ENCODE measurements around the gene MYBPC2. TPM values are rescaled to one million over a fixed set of nuclear protein-coding genes. Genes with fewer than 3 reads are reported as not detected.

Gene MYBPC2
- polyA plus RNA-seq, 1 of the 3 experiments (the other 2 are of a cell fraction): not detected

GRCh38 chr19:50430888-50431342, 1.8 kb upstream of the MYBPC2 start:
- POLR2A ChIA-PET: no interaction called here
- Histone ChIP-seq H3K9ac (no peak overlapping the region), H3K4me1 (ENCODE audit: control insufficient read depth in 1 of 2, insufficient read depth in 2 of 2, low read depth in 1 of 2, low read length in 1 of 2) (peaks cover 0 to 19% of the 10 kb centered on the region in 2 experiments; a peak in 1 of 4 replicates), H3K79me2 (ENCODE audit: insufficient read depth) (no peaks in the 10 kb centered on the region), H3F3A (replicated peaks; ENCODE audit: insufficient read depth) (no peaks in the 10 kb centered on the region), H3K27me3 (ENCODE audit: insufficient read depth) (peaks cover 26% of the 10 kb centered on the region), H3K4me3 (ENCODE audit: low read depth in 2 of 2, low read length in 1 of 2) (no peak overlapping the region; a peak in 1 of 4 replicates), H2AFZ (ENCODE audit: low read depth) (no peak overlapping the region), H4K20me1 (ENCODE audit: insufficient read depth) (no peaks in the 10 kb centered on the region), H3K9me2 (no peaks in the 10 kb centered on the region), H3K36me3 (replicated peaks in 1 of 2; ENCODE audit: control insufficient read depth in 1 of 2, insufficient read depth in 2 of 2, low read length in 1 of 2) (no peaks in the 10 kb centered on the region), H3K9me3 (no peaks in the 10 kb centered on the region), H3K27ac (ENCODE audit: low read depth in 2 of 2, low read length in 1 of 2) (no peak overlapping the region), H3K4me2 (0 out of 2 replicates have a peak overlapping the region, but pooled peaks have one; percentile 83)
- no peak for DNase-seq
- CTCF ChIA-PET: interaction anchor here (1.1 to 1.6 kb wide), 2 partner anchors 62 to 74 kb away, joined by 3 to 5 read pairs; no protein-coding TSS in a partner anchor
- TF ChIP-seq TCF12 (IDR thresholded peaks at IDR 0.05) (no peak), USF1 (IDR thresholded peaks at IDR 0.05; ENCODE audit: borderline replicate concordance, low read depth) (no peak)
- 54% methylated on average over 13 of the region's 13 CpGs for WGBS (ENCODE audit: low lambda C conversion rate)

- H3K9me3 ChIP-seq: no peaks in the 10 kb centered on the region
- H3K4me2 ChIP-seq: peak overlapping the region; percentile 83
- peak overlapping the region; percentile 54; the same call in 1 of the 2 replicates for H2AFZ ChIP-seq (ENCODE audit: low read depth)
- H3F3A ChIP-seq (replicated peaks; ENCODE audit: insufficient read depth): no peaks in the 10 kb centered on the region
- no peaks in the 10 kb centered on the region for H3K79me2 ChIP-seq (ENCODE audit: insufficient read depth)
- DNase-seq: peak; percentile 96
- no peaks in the 10 kb centered on the region for H4K20me1 ChIP-seq (ENCODE audit: insufficient read depth)
- peaks cover 0 to 19% of the 10 kb centered on the region in 2 experiments; a peak in 1 of 4 replicates for H3K4me1 ChIP-seq (ENCODE audit: control insufficient read depth in 1 of 2, insufficient read depth in 2 of 2, low read depth in 1 of 2, low read length in 1 of 2)
- peaks cover 26% of the 10 kb centered on the region for H3K27me3 ChIP-seq (ENCODE audit: insufficient read depth)
- H3K36me3 ChIP-seq (replicated peaks in 1 of 2; ENCODE audit: control insufficient read depth in 1 of 2, insufficient read depth in 2 of 2, low read length in 1 of 2): no peaks in the 10 kb centered on the region
- no peak overlapping the region for H3K9ac ChIP-seq
- WGBS (ENCODE audit: low lambda C conversion rate): 6% methylated on average over 27 of the region's 54 CpGs
- ChIA-PET CTCF (interaction anchor here (0.7 to 1.6 kb wide), 4 partner anchors 10 to 74 kb away, joined by 3 to 5 read pairs (median 3); no protein-coding TSS in a partner anchor), POLR2A (no interaction called here)
- peak overlapping the region in 1 of 2 experiments; percentile 75; a peak in 1 of 4 replicates for H3K27ac ChIP-seq (ENCODE audit: low read depth in 2 of 2, low read length in 1 of 2)
- H3K9me2 ChIP-seq: no peaks in the 10 kb centered on the region
- TF ChIP-seq RFX5 (IDR thresholded peaks at IDR 0.05; ENCODE audit: low read length) (peak; percentile 100), USF1 (IDR thresholded peaks at IDR 0.05; ENCODE audit: borderline replicate concordance, low read depth) (no peak), CHD2 (IDR thresholded peaks at IDR 0.05; ENCODE audit: low read length, partially characterized antibody) (peak; percentile 89)
- H3K4me3 ChIP-seq (ENCODE audit: low read depth in 2 of 2, low read length in 1 of 2): peak overlapping the region; percentile 48 to 54
These were observed 1.1 kb upstream of the MYBPC2 start for GRCh38 chr19:50431343-50432220.

All from SK-N-SH (cell line).